Mammary epithelial cell (primary cell): ENCODE results near the gene ACOX3.

ENCODE experiments used
- CTCF ChIP-seq, 2 donors: IDR thresholded peaks in 1 of 2; conservative IDR thresholded peaks in 1 of 2; 2 replicates each; pipeline ENCODE4 v1.5.1; 2011 to 2012; ENCODE audit warnings: inconsistent platforms in 2 of 2, low read length in 2 of 2, mild to moderate bottlenecking in 2 of 2, control low read depth in 1 of 2, low read depth in 1 of 2; ENCODE audit not compliant: insufficient read depth in 1 of 2; ENCODE audit errors: extremely low read depth in 1 of 2
- EZH2 ChIP-seq: IDR thresholded peaks from 2 replicates; pipeline ENCODE4 v1.6.1; 2012; ENCODE audit warnings: low read length, inconsistent platforms, borderline replicate concordance

- TF ChIP-seq CTCF (conservative IDR thresholded peaks at IDR 0.05 in 1 of 2, IDR thresholded peaks at IDR 0.05 in 1 of 2; ENCODE audit: extremely low read depth in 1 of 2, insufficient read depth in 1 of 2, low read depth in 1 of 2, low read length in 2 of 2) (no peak), EZH2 (no peak)
Measured at GRCh38 chr4:8431553-8431952, 9.0 kb downstream of the ACOX3 start.
